ENCODE measurements around the gene FKBP3.
"Not testable (repeated sequence)": the region's sequence is repeated elsewhere in the genome, so short reads cannot be mapped to it uniquely, and the experiment has no call there.

The FKBP3 gene

DNA sequence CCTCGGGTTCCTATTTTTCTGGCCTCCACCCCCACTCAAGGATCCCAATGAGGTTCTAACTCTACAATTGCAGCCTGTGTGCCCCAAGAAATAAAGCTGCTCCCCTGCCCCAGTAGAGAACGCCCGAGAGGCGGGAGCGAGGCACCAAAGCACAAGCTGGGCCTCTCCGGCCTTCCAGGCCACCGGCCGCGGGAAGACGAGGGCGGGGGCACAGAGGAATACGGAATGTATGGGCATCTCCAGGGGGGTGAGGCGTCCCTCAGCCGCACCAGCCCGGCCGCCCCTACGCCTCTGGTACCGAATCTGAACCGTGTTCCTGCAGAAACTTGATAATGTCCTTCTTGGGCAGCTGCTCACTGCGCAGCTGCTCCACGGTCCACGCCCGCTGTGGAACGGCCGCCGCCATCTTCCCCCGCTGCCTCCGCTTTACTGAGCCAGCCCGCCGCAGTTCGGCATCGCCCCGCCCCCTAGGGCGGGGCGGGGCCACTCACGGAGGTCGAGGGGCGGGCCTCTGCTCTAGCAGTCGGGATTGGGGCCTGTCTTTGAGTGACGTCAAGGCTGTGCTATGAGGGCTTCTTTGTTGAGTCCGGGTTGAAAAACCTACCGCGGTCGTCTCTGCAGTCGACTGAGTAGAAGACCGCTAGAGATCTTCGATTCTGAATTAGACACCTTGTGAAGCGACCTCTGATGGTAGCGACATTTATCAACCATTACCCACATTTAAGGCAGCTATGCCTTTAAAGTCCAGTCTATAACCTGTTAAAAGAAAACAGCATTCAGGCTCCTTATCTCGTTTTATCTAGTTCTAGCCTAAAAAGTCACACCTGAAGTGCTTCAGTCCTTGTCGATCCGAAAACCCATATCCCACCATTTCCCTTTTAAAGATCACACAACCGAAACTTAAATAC lies at the start of gene FKBP3:
Gene FKBP3 (minus strand): TSS at position 431 of the 908 bp plus-strand sequence. CDS start 25 bp downstream, at position 406.
- DNase-seq = peak; percentile 98 to 99
- TF ChIP-seq GATA1 (IDR thresholded peaks at IDR 0.05; ENCODE audit: low read depth, low read length) (no peak), POLR2A (IDR thresholded peaks at IDR 0.05; ENCODE audit: low read length) (peak; percentile 88)

DNA sequence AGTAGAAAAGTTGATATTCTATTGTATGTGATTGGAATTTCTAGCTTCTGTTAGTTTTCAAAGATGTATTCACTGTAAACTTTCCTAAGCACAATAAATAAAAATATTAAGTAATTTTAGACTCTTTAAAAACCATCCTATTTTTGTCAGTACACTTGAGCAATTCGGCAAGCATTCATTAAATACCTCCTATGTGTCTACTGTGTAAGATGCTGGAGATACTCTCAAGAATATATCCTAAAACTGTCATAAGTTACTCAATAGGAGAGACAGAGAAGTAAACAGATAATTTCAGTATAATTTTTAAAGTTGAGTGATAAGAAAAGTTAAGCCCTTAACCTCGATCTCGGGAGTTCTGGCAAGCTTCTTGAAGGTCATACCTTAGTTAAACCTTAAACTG lies 47.5 kb upstream of the FKBP3 start:
- TF ChIP-seq GATA1 (IDR thresholded peaks at IDR 0.05; ENCODE audit: low read depth, low read length) (no peak), POLR2A (IDR thresholded peaks at IDR 0.05; ENCODE audit: low read length) (no peak)
- no peak for DNase-seq

GRCh38 chr14:45181329-45181728 lies 47.0 kb upstream of the FKBP3 start:
- DNase-seq = no peak
- no peak for TF ChIP-seq GATA1 (IDR thresholded peaks at IDR 0.05; ENCODE audit: low read depth, low read length)
- no peak for TF ChIP-seq POLR2A (IDR thresholded peaks at IDR 0.05; ENCODE audit: low read length)

GRCh38 chr14:45177076-45177475 lies 42.8 kb upstream of the FKBP3 start:
- TF ChIP-seq POLR2A (IDR thresholded peaks at IDR 0.05; ENCODE audit: low read length) = no peak
- TF ChIP-seq GATA1 (IDR thresholded peaks at IDR 0.05; ENCODE audit: low read depth, low read length) = no peak
- DNase-seq = no peak

- DNase-seq = no peak
- TF ChIP-seq GATA1 (IDR thresholded peaks at IDR 0.05; ENCODE audit: low read depth, low read length) = no peak
- TF ChIP-seq POLR2A (IDR thresholded peaks at IDR 0.05; ENCODE audit: low read length) = no peak
These were observed 35.6 kb upstream of the FKBP3 start for GRCh38 chr14:45169906-45170305.

DNA sequence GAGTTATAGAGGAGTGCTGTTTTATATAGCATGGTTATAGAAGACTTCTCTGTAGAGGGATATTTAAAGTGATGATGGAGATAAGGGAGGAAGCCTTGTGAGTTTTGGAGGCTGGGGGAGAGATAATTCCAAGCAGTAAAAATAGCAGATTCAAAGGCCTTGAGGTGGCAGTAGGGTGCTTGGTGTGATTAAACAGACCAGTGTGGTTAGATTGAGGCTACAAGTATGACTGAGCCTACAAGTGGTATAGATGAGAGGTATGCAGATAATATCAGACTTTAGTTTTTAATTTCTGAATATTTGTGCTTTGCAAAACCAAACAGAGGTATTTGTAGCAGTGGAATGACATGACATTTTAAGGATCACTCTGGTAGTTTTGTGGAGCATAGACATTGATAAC lies 21.8 kb upstream of the FKBP3 start:
- TF ChIP-seq POLR2A (IDR thresholded peaks at IDR 0.05; ENCODE audit: low read length) (no peak), GATA1 (IDR thresholded peaks at IDR 0.05; ENCODE audit: low read depth, low read length) (no peak)
- no peak for DNase-seq

DNA sequence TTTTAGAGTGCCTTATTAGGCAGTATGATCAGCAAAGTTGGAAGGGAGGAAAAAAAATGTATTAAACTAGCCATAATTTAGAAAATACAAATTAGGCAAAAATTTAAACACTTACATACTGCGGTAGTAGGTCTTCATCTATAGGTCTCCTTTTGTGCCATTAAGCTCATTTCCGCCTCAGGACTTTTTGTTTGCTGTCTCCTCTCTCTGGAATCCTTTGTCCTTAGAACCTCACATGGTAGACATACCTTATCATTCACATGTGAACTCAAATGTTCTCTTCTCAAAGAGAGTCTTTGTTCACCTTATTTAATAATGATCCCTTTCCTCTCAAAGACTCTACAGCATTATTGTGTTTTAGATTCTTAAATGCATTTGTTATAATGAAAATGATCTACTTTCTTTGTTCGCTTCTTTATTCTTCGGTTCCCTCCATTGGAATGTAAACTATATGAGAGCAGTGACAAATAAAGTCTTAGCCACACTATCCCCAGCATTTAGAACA lies 16.2 kb upstream of the FKBP3 start:
- no peak for DNase-seq
- TF ChIP-seq GATA1 (IDR thresholded peaks at IDR 0.05; ENCODE audit: low read depth, low read length) = no peak
- TF ChIP-seq POLR2A (IDR thresholded peaks at IDR 0.05; ENCODE audit: low read length) = no peak

- TF ChIP-seq GATA1 (IDR thresholded peaks at IDR 0.05; ENCODE audit: low read depth, low read length) (no peak), POLR2A (IDR thresholded peaks at IDR 0.05; ENCODE audit: low read length) (no peak)
- DNase-seq = no peak
These were observed 15.3 kb upstream of the FKBP3 start for GRCh38 chr14:45149602-45150001.

DNA sequence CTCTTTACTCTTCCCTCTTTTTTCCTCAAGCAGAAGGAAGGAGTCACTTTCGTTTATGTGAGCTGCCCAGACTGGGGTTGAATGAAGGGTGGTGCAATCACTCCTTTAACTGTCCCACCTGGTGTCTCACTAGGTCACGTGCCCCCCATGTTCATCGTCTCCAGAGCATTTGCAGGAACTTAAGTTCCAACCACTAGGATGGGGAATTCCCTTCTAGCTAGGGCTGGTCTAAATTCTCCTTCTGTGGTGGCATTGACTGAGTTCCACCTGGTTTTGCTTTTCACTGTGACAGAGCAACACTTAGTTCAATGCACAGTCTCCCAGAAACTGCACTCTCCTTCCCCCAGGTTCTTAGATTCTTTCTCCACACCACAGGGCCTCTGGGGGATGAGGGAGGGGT lies 10.9 kb upstream of the FKBP3 start:
- DNase-seq = no peak
- TF ChIP-seq GATA1 (IDR thresholded peaks at IDR 0.05; ENCODE audit: low read depth, low read length) (no peak), POLR2A (IDR thresholded peaks at IDR 0.05; ENCODE audit: low read length) (no peak)

DNA sequence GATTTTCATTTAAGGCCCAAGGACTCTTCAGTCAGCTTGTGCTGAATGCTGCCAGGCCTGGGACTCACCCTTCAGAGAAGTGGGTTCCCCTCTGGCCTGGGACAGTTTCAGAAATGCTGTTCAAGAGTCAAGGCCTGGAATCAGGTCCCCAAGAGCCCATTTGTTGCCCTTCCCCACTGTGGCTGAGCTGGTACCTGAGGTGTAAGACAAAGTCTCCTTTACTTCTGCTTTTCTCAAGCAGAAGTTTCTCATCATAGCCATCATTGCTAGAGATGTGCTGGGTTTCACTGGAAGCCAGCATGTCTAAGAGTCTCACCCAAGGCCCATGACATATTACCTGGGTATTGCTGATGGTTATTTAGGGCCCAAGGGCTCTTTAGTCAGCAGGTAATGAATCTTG lies 10.4 kb upstream of the FKBP3 start:
- no peak for TF ChIP-seq POLR2A (IDR thresholded peaks at IDR 0.05; ENCODE audit: low read length)
- TF ChIP-seq GATA1 (IDR thresholded peaks at IDR 0.05; ENCODE audit: low read depth, low read length) = no peak
- DNase-seq = no peak

DNA sequence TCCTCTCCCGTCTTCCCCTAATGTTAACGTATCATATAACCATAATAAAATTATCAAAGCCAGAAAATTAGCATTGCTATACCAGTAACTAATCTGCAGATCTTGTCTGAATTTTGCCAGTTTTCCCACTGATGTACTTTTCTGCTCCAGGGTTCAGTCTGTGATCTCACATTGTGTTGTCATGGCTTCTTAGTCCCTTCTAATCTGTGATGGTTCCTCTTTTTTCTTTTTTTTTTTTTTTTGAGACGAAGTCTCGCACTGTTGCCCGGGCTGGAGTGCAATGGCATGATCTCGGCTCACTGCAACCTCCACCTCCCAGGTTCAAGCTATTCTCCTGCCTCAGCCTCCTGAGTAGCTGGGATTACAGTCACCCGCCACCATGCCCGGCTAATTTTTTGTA lies 7.8 kb upstream of the FKBP3 start:
- not testable (repeated sequence) for DNase-seq

- TF ChIP-seq POLR2A (IDR thresholded peaks at IDR 0.05; ENCODE audit: low read length) = no peak
- TF ChIP-seq GATA1 (IDR thresholded peaks at IDR 0.05; ENCODE audit: low read depth, low read length) = no peak
- DNase-seq = no peak
These were observed 6.4 kb upstream of the FKBP3 start for GRCh38 chr14:45140661-45141187.

DNA sequence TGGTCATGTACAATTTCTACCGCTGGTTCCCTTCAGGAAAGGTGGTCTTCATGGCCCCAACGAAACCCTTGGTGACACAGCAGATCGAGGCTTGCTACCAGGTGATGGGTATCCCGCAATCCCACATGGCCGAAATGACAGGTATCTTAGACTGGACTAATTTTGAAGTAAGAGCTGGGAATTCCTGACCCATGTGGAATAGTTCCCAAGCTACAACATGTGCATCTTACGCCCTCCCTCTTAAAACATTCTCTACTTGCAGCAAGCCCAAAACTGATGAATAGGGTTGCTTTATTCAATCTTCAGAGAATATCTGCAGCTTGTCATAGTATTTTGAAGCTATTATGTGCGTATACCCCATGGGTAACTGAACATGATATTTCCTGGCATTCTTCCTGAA lies 2.1 kb upstream of the FKBP3 start:
- TF ChIP-seq GATA1 (IDR thresholded peaks at IDR 0.05; ENCODE audit: low read depth, low read length) (no peak), POLR2A (IDR thresholded peaks at IDR 0.05; ENCODE audit: low read length) (no peak)
- no peak for DNase-seq

DNA sequence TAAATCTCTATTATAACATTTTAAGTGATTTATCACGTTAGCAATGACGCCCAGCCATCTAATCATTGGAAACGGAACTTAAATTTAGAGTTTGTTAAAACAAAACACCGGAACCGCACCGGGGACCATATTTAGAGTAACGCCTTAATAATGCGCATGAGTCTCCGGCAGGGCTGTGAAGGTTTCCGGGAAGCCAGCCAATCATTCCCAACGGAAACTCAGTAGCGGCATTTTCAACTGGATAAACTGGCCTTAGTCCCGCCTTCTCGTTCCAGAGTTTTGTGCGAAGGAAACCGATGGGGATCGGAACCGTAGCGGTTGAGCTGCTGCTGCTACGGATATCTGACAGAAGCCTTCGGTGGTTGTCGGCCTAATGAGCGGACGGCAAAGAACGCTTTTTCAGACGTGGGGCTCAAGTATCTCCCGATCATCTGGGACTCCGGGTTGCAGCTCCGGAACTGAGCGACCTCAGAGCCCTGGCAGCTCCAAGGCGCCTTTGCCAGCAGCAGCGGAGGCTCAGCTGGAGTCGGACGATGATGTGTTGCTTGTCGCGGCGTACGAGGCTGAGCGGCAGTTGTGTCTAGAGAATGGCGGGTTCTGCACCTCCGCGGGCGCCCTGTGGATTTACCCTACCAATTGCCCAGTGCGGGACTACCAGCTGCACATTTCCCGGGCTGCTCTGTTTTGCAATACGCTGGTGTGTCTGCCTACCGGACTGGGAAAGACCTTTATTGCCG lies 1.5 kb upstream of the FKBP3 start, which contains the start of gene FANCM:
Gene FANCM (plus strand): TSS at position 272 of the 737 bp plus-strand sequence. CDS start 102 bp downstream, at position 374.
- TF ChIP-seq POLR2A (IDR thresholded peaks at IDR 0.05; ENCODE audit: low read length) (peak; percentile 67), GATA1 (IDR thresholded peaks at IDR 0.05; ENCODE audit: low read depth, low read length) (no peak)
- DNase-seq = peak; percentile 97 to 98
